SU-DHL-6 (cell line): Measurements from ENCODE around the gene SF1.

Experiments used
- CTCF ChIP-seq: fragments of 200-600 bp; sonication (generic); IDR thresholded peaks from one replicate; pipeline ENCODE4 v1.5.1; 2017; ENCODE audit warnings: antibody characterized with exemption, mild to moderate bottlenecking, low read length, moderate library complexity; ENCODE audit not compliant: insufficient read depth, poor library complexity, severe bottlenecking
- EZH2phosphoT487 ChIP-seq: fragments of 200-600 bp; sonication (generic), shearing (Covaris generic); conservative IDR thresholded peaks from 2 replicates; pipeline ENCODE4 v1.6.1; 2018; ENCODE audit warnings: mild to moderate bottlenecking, antibody characterized with exemption, low read length, moderate library complexity, mixed read lengths

DNA sequence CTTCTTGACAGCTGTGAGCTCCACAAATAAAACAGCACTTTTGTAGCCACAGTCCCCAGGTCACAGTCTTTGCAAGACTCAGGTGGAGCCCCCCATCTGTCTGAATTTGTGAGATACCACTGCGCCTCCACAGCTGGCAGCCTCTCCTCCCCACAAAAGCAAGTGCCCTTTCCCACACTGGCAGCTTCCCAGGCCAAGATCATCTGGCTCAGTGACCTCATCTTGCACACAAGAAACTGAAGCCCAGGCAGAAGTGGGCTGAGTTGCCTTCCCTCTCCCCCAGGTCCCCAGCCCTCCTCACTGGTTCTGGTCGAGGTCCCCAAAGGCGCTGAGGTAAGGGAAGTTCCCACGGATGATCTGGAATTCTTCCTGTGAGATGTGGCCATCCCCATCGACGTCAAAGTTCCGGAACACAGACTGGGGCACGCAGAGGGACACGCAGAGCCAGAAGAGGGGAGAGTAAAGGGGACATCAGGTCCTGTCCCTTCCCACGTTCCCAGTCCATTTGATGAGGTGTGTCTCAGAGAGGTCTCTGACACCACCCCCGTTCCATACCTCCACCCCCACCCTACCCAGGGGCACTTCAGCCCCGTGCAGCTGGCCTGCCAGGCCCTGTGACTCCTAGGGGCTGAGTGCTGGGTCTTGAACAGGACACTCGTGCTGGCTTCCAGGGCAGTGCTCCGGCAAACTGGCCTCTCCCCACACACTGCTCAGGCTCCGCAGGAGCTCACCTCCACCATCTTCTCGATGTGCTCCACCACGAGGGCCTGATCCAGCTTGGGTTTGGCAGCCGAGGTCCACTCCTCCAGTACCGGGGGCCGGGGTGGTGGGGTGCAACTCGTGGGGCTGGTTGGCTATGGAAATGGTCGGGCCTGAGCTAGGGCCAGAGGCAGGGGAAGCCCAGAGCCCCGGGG, 43.3 kb downstream of the SF1 start:
- TF ChIP-seq CTCF = no peak
- no peak for TF ChIP-seq EZH2phosphoT487
